Choroid plexus epithelial cell (primary cell): ENCODE measurements around the gene CCDC186.

Experiments used
- DNase-seq: peaks from one replicate; pipeline ENCODE4 v3.0.0-alpha.2; 2010; ENCODE audit warnings: low read depth
- H3K4me3 ChIP-seq: 2 replicates; pipeline ENCODE4 v1.5.1; 2011; ENCODE audit warnings: low read depth, mild to moderate bottlenecking, control low read depth, low read length, moderate library complexity
- CTCF ChIP-seq: conservative IDR thresholded peaks from 2 replicates; pipeline ENCODE4 v1.5.1; 2011; ENCODE audit warnings: low read depth, mild to moderate bottlenecking, control low read depth, inconsistent platforms, low read length, moderate library complexity

CCDC186 gene

DNA sequence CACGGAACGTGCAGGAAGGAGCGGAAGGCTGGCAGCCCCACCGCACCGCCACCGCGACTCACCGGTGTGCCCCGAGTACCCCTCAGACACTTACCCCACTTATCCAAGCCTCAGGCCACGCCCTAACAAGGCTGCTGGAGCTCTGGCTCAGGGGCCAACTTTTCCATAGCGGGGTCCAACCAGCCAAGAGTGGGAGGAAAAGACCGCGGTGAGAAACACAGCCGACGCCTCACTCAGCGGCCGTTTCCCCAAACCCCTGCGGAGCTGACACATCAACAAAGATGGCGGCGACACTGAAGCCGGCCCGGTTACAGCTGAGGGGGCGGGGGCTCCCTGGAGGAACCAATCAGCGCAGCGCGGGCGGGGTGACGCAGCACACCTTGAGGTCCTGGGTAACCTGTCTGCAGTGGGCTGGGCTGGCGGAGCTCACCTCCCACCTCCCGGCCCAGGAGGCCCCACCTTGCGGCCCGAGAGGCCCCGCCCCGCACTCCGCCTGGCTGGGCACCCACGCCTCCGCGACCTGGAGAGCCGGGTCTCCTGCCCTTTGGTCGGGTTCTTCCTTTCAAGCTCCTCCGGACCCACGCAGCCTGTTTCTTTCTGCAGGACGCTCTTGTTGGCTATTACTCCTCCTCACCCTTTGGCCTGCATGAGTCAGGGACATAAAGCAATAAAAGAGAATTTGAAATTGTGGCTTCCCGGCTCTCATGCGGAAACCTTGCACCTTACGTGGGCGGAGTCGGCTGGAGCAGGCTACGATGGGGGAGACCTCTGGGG lies at the start of gene CCDC186:
CCDC186 (minus strand) TSS at position 283 of the 774 bp plus-strand sequence. CDS start 10,935 bp downstream, outside the sequence.
- peak; percentile 95 for DNase-seq

GRCh38 chr10:114223066-114223465 lies 49.1 kb upstream of the CCDC186 start:
- DNase-seq: no peak
- TF ChIP-seq CTCF: no peak
- H3K4me3 ChIP-seq: no peak overlapping the region

More for the DNA sequence above, at the start of gene CCDC186:
- no peak for TF ChIP-seq CTCF
- H3K4me3 ChIP-seq: peak within 1 kb of the TSS; percentile 99

DNA sequence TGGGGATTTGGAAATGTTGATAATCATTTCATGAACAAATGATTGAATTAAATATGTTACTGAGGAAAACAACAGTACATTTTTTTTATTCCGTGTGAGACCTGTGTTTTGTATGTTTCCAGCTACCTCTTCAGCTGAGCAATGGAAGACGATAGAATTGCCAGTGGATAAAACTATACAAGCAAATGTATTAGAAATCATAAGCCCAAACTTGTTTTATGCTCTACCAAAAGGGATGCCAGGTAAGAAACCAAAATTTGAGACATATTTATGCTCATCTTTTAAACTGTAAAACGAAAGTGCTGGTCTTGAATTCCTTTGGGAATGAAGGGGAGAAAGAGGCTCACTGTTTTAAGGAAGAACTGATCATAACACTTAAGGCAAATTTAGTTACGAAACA lies 47.2 kb upstream of the CCDC186 start:
- no peak overlapping the region for H3K4me3 ChIP-seq
- no peak for TF ChIP-seq CTCF
- no peak for DNase-seq

DNA sequence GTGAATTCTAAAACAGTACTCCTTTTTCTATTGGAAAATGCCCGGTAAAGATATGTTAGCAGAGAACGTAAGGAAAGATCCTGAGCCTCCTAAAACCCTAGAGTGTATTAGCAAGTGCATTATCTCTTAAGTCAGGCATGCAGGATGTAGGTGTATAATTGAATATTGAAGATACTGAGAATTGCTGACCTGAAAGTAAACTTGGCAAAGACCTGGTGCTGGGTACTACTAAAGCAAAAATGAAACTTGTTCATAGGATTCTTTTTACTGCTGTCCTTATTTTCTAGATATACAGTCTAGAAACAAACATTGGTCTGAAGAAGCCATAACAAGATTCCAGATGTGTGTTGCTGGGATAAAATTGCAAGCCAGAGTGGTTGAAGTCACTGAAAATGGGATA lies 46.3 kb upstream of the CCDC186 start:
- no peak overlapping the region for H3K4me3 ChIP-seq
- no peak for TF ChIP-seq CTCF
- no peak for DNase-seq

- no peak for TF ChIP-seq CTCF
- no peak for DNase-seq
These were observed 41.0 kb upstream of the CCDC186 start for GRCh38 chr10:114215033-114215432.

GRCh38 chr10:114212153-114212552 lies 38.1 kb upstream of the CCDC186 start:
- no peak for TF ChIP-seq CTCF
- H3K4me3 ChIP-seq: no peak overlapping the region
- DNase-seq: no peak

More at GRCh38 chr10:114215033-114215432, 41.0 kb upstream of the CCDC186 start:
- no peak overlapping the region for H3K4me3 ChIP-seq

GRCh38 chr10:114208351-114208750 lies 34.3 kb upstream of the CCDC186 start:
- DNase-seq: no peak
- no peak overlapping the region for H3K4me3 ChIP-seq
- TF ChIP-seq CTCF: no peak
